ENCODE results near the gene DGUOK. TPM values are rescaled to one million over a fixed set of nuclear protein-coding genes. Genes with fewer than 3 reads are reported as not detected.

DGUOK gene
- total and polyA plus RNA-seq, 4 donors, result 28.9 to 103 (median 73.9) TPM

GRCh38 chr2:73914667-73915066 lies 12.0 kb upstream of the DGUOK start:
- WGBS, 2 donors, result 90 to 91% methylated on average over 4 of the region's 4 CpGs
- no peak for TF ChIP-seq CTCF (IDR thresholded peaks at IDR 0.05; ENCODE audit: control extremely low read depth, extremely low read depth)
- ATAC-seq (ENCODE audit: insufficient read depth, low FRiP score) (no peak), DNase-seq (no peak)
- Histone ChIP-seq H3K4me1 (ENCODE audit: control insufficient read depth in 5 of 5, insufficient read depth in 5 of 5, low read length in 5 of 5) (no peaks in the 10 kb centered on the region), H3K4me3 (no peak overlapping the region), H3K9ac (ENCODE audit: insufficient read depth in 1 of 2, low read length in 2 of 2) (no peak overlapping the region), H3K27ac (ENCODE audit: low read depth in 1 of 2, low read length in 1 of 2) (no peak overlapping the region), H3K36me3 (ENCODE audit: control insufficient read depth in 4 of 4, insufficient read depth in 4 of 4, low read length in 4 of 4) (peaks cover 0 to 2% (median 0%) of the 10 kb centered on the region in 4 donors), H3K9me3 (ENCODE audit: control insufficient read depth in 4 of 4, insufficient read depth in 3 of 4, low read length in 3 of 4) (peaks cover 0 to 3% (median 0%) of the 10 kb centered on the region in 4 donors), H3K27me3 (ENCODE audit: control insufficient read depth in 3 of 3, insufficient read depth in 3 of 3, low read length in 2 of 3) (peaks cover 0 to 3% (median 0%) of the 10 kb centered on the region in 3 donors)

GRCh38 chr2:73915437-73915993 lies 11.2 kb upstream of the DGUOK start:
- no peak overlapping the region for H3K4me3 ChIP-seq
- peaks cover 0 to 3% (median 0%) of the 10 kb centered on the region in 4 donors for H3K9me3 ChIP-seq (ENCODE audit: control insufficient read depth in 4 of 4, insufficient read depth in 3 of 4, low read length in 3 of 4)
- H3K9ac ChIP-seq (ENCODE audit: insufficient read depth in 1 of 2, low read length in 2 of 2), result no peak overlapping the region
- peaks cover 0 to 6% (median 0%) of the 10 kb centered on the region in 3 donors for H3K27me3 ChIP-seq (ENCODE audit: control insufficient read depth in 3 of 3, insufficient read depth in 3 of 3, low read length in 2 of 3)
- H3K4me1 ChIP-seq (ENCODE audit: control insufficient read depth in 5 of 5, insufficient read depth in 5 of 5, low read length in 5 of 5), result no peaks in the 10 kb centered on the region
- no peak overlapping the region for H3K27ac ChIP-seq (ENCODE audit: low read depth in 1 of 2, low read length in 1 of 2)
- H3K36me3 ChIP-seq (ENCODE audit: control insufficient read depth in 4 of 4, insufficient read depth in 4 of 4, low read length in 4 of 4), result peaks cover 0 to 2% (median 0%) of the 10 kb centered on the region in 4 donors
- ATAC-seq (ENCODE audit: insufficient read depth, low FRiP score) (no peak), DNase-seq (no peak)
- no peak for TF ChIP-seq CTCF (IDR thresholded peaks at IDR 0.05; ENCODE audit: control extremely low read depth, extremely low read depth)
- 95 to 97% methylated on average over 5 of the region's 5 CpGs for WGBS, 2 donors

GRCh38 chr2:73916666-73917065 lies 10.0 kb upstream of the DGUOK start:
- no peak overlapping the region for H3K4me3 ChIP-seq
- TF ChIP-seq CTCF (IDR thresholded peaks at IDR 0.05; ENCODE audit: control extremely low read depth, extremely low read depth), result no peak
- peaks cover 0 to 7% (median 0%) of the 10 kb centered on the region in 3 donors for H3K27me3 ChIP-seq (ENCODE audit: control insufficient read depth in 3 of 3, insufficient read depth in 3 of 3, low read length in 2 of 3)
- no peak overlapping the region for H3K9ac ChIP-seq (ENCODE audit: insufficient read depth in 1 of 2, low read length in 2 of 2)
- ATAC-seq (ENCODE audit: insufficient read depth, low FRiP score), result no peak
- H3K9me3 ChIP-seq (ENCODE audit: control insufficient read depth in 4 of 4, insufficient read depth in 3 of 4, low read length in 3 of 4), result peaks cover 0 to 3% (median 0%) of the 10 kb centered on the region in 4 donors
- WGBS, 2 donors, result 83 to 90% methylated on average over 2 of the region's 2 CpGs
- H3K4me1 ChIP-seq (ENCODE audit: control insufficient read depth in 5 of 5, insufficient read depth in 5 of 5, low read length in 5 of 5), result no peaks in the 10 kb centered on the region
- DNase-seq, result no peak
- no peak overlapping the region for H3K27ac ChIP-seq (ENCODE audit: low read depth in 1 of 2, low read length in 1 of 2)
- H3K36me3 ChIP-seq (ENCODE audit: control insufficient read depth in 4 of 4, insufficient read depth in 4 of 4, low read length in 4 of 4), result peaks cover 0 to 2% (median 0%) of the 10 kb centered on the region in 4 donors

- ATAC-seq (ENCODE audit: insufficient read depth, low FRiP score) (no peak), DNase-seq (no peak)
- TF ChIP-seq CTCF (IDR thresholded peaks at IDR 0.05; ENCODE audit: control extremely low read depth, extremely low read depth), result no peak
- 97 to 98% methylated on average over 2 of the region's 2 CpGs for WGBS, 2 donors
- peaks cover 0 to 10% (median 4%) of the 10 kb centered on the region in 3 donors for H3K27me3 ChIP-seq (ENCODE audit: control insufficient read depth in 3 of 3, insufficient read depth in 3 of 3, low read length in 2 of 3)
- no peaks in the 10 kb centered on the region for H3K4me1 ChIP-seq (ENCODE audit: control insufficient read depth in 5 of 5, insufficient read depth in 5 of 5, low read length in 5 of 5)
- H3K9me3 ChIP-seq (ENCODE audit: control insufficient read depth in 4 of 4, insufficient read depth in 3 of 4, low read length in 3 of 4), result peaks cover 0 to 3% (median 0%) of the 10 kb centered on the region in 4 donors
- H3K4me3 ChIP-seq, result no peak overlapping the region
- H3K9ac ChIP-seq (ENCODE audit: insufficient read depth in 1 of 2, low read length in 2 of 2), result no peak overlapping the region
- H3K27ac ChIP-seq (ENCODE audit: low read depth in 1 of 2, low read length in 1 of 2), result no peak overlapping the region
- peaks cover 0 to 2% (median 0%) of the 10 kb centered on the region in 4 donors for H3K36me3 ChIP-seq (ENCODE audit: control insufficient read depth in 4 of 4, insufficient read depth in 4 of 4, low read length in 4 of 4)
These were observed 9.4 kb upstream of the DGUOK start for GRCh38 chr2:73917296-73917695.
